Activated gamma-delta T cell treated with anti-CD3 and anti-CD28 coated beads, Interleukin-2, amount 50 U/mL, for 16 hours (primary cell): Measurements from ENCODE around the gene IVD.

ENCODE experiments used
- DNase-seq: peaks from one replicate; pipeline ENCODE4 v3.0.0-alpha.2; 2020; ENCODE audit warnings: low read depth

The IVD gene

GRCh38 chr15:40377606-40378005 lies 28.0 kb upstream of the IVD start:
- DNase-seq: no peak

GRCh38 chr15:40379374-40379773 lies 26.2 kb upstream of the IVD start:
- DNase-seq: no peak

GRCh38 chr15:40379853-40380252 lies 25.7 kb upstream of the IVD start:
- DNase-seq: no peak

GRCh38 chr15:40380636-40381035 lies 25.0 kb upstream of the IVD start:
- no peak for DNase-seq

GRCh38 chr15:40381818-40382529 lies 23.6 kb upstream of the IVD start:
- DNase-seq: no peak

- DNase-seq: peak; percentile 89
Measured at GRCh38 chr15:40382580-40383456, 22.8 kb upstream of the IVD start, which contains the start of gene KNSTRN. Gene KNSTRN, plus strand, starts transcription at chr15:40382721. Its CDS starts 115 bp downstream, at chr15:40382836.

- no peak for DNase-seq
Measured at GRCh38 chr15:40386480-40386879, 19.1 kb upstream of the IVD start.

- no peak for DNase-seq
Measured at GRCh38 chr15:40388941-40389823, 16.4 kb upstream of the IVD start.

GRCh38 chr15:40389824-40390595 lies 15.6 kb upstream of the IVD start:
- no peak for DNase-seq

- no peak for DNase-seq
Measured at GRCh38 chr15:40392986-40393948, 12.3 kb upstream of the IVD start.

- DNase-seq: no peak
Measured at GRCh38 chr15:40397688-40398412, 7.7 kb upstream of the IVD start.

- no peak for DNase-seq
Measured at GRCh38 chr15:40398413-40398873, 7.2 kb upstream of the IVD start.

- no peak for DNase-seq
Measured at GRCh38 chr15:40399370-40399769, 6.2 kb upstream of the IVD start.

- DNase-seq: no peak
Measured at GRCh38 chr15:40407330-40407990, 1.9 kb downstream of the IVD start.

- DNase-seq: no peak
Measured at GRCh38 chr15:40409366-40409765, 3.8 kb downstream of the IVD start.

GRCh38 chr15:40410476-40410875 lies 4.9 kb downstream of the IVD start:
- DNase-seq: no peak

- DNase-seq: no peak
Measured at GRCh38 chr15:40412095-40412759, 6.6 kb downstream of the IVD start.

GRCh38 chr15:40413036-40413435 lies 7.4 kb downstream of the IVD start:
- DNase-seq: no peak
